HG03575 (cell line): ENCODE measurements around the gene CNTFR.

Source experiments
- ATAC-seq: cut with Tn5 transposase; IDR thresholded peaks from one replicate; pipeline ENCODE4 v1.9.1; 2021; ENCODE audit not compliant: unreplicated experiment, insufficient number of reproducible peaks, low FRiP score; ENCODE audit errors: extremely low read depth

CNTFR gene

DNA sequence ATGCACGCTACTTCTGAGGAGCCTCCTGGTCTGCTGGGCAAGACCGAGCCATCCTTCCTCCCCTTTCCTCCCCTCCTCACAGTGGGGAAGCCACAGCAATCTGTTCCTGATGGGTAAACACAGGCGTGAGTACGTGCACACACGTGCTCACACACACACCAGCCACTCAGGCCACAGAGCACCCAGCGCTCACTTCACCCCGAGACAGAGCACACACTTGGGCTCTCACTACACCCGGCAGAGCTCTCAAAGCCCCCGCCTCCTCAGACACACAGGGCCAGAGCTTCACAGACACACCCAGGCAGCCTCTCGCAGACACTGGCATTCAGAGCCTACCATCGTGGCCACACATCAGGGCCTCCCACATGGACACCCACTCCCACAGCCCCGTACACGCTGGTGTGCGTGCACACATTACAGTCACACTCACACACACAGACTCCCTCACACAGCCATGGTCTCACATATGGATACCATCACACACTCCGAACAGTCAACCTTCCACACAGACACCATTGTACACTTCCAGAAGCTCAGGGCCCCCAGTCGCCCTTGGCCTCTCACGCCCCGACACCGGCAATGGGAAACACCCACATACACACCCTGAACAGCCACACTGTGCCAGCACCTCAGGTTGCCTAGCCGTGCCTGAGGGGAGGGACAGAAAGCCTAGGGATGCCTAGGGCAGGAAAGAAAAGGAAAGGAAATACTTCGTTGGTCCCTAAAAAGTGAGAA is 13.5 kb downstream of the CNTFR start:
- ATAC-seq = no peak

DNA sequence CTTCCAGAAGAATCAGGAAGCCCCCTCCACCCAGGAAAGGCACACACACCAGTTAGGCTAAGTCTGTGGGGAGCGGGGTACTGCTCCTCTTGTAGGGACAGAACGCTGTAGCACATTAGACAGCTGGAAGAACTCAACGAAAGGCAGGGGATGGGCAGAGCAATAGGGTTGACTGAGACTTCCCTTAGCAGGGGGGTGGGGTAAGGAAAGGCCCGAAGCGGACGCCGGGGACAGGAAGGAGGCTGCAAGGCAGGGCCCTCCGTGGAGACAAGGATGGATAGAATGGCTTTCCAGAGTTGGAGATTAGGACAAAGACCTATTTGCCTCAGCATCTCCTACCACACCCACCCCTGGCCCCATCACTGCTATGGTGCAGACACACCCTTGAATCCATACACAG is 14.3 kb downstream of the CNTFR start:
- no peak for ATAC-seq

DNA sequence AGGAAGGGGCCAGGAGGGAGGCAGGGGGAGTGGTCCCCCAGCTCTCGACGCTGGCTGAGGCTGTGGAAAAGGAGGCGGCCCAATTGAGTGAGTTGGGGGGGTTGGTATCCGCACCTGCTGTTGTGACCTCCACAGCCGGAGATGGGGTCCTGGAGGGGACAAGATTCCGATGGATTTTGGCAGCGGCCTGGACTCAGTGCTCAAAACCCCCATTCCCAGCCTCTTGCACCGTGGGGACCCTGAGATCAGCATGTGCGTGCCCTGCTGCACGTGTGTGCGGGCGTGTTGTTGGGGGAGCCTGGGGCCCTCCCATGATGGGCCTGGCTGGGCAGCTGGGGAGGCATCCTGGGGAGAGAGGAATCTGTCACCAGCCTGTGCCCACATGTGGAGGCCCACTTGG is 15.0 kb downstream of the CNTFR start:
- no peak for ATAC-seq

DNA sequence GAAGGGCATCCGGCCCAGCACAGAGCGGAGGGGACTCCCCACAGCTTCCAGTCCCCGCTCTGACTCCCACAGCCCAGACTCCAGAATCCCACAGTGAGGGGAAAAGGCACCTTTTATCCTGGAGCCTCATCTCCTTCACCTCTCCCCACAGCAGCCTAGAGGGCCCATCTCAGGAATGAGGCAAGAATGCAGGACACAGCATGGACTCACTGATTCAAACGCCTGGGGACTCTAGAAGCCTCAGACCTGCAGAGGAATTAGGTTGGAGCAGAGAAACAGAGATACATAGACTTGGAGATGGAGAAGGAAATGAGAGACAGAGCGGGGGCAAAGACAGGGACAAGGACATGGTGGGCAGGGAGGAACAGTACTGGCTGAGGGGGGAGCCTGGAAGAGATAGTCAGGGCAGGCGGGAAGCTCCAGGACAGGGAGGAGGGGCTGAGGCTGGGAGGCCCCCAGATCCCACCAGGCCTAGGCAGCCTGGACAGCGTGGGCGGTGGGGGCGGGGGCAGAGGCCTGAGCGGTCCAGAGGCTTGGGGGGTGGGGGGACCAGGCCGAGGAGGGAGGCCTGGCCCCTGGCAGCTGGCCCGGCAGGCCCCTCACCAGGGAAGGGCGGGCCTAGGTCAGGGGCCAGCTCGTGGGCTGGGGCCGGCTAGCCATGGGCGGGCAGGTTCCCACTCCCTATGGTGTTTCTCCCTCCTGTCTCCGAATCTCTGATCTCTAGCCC is 15.8 kb downstream of the CNTFR start:
- no peak for ATAC-seq

DNA sequence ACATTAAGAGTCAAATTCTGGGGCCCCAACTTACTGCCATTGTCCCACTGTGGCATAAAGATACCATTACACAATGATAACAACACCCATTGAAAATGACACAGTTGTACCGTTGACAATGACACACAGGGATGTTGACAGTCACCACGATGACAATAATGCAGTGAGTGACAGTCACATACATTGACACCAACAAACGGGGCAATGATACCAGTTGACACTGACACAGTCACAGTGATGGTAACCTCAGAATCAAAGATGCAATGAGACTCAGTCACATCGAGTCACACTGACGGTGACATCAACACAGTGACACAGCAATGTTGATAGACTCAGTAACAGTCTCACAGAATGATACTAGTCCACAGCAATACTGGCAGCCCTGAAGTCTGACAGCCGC is 16.9 kb downstream of the CNTFR start:
- no peak for ATAC-seq

DNA sequence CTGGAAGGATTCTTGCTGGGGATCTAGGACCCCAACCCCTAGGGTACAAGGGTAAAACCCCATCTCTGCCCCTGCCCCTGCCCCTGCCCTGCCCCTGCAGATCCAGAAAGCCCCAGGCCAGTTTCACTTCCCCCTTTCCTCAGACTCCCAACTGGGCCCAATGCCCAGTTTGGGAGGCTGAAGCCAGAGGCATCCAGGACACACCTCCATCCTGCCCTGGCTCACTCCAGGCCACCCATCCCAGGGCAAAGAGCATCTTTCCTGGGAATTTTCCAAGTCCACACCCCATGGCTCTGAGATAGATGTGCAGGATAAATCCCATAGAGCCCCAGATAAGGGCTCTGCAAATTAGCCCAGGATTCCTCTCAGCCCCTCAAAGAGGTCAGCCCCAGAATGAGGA is 17.4 kb downstream of the CNTFR start:
- no peak for ATAC-seq

DNA sequence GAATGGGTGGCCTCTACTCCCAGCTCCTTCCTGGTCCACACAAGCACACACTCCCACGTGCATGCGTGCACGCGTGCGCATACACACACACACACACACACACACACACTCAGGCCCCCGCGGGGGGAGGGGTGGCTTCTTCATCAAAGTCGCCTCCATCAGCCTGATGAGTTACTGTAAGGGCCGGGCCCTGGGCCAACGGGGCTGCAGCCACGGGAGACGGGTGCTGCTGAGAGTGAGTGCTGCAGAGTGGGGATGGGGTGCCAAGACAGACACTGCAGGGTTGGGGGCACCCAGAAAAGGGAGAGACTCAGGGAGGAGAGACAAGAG is 18.1 kb downstream of the CNTFR start:
- no peak for ATAC-seq

DNA sequence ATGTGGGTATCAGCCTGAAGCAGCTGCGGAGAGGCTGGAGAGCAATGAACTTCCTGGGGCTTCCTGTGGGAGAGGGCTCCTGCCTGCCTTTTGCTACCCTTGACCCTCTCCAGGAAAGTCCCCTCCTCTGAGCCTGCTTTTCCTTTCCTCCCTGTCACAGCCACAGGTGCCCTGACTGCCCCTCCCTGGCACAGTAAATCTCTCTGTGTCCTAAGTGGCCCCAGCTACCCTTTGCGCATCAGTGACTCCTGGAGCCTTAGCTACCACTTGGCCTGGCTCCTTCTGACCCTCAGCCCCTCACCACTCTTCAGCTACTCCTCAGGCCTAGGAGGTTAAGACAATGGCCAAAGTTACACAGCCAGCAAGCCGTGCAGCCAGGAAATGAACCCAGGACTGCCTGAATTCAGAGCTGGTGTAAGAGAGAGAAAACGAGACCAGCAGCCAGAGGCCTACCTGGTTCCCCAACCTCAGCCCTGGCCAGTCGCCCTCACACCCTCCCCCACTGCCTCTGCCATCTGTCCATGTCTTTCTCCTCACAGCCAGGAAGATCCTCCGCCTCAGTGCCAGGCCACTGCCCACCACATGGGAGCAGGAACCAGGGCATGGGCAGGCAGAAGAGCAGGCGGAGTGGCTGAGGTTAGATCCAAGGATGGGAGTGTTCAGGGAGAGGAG is 18.6 kb downstream of the CNTFR start:
- ATAC-seq = no peak

DNA sequence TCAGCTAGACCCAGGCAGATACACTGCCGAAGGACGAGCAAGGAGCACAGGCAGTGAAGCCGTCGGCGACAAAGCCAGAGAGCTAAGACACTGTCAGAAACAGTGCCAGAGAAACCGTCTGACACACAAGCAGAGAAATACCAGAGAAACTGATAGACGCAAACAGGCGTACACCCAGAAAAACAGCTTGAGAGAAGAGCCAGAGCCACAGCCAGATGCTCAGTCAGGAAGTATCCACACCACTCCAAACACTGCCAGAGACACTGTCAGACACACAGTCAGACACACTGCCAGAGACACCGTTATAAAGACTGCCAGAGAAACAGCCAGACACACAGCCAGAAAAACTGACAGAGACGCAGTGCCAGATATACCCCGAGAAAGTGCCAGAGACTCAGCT is 19.1 kb downstream of the CNTFR start:
- no peak for ATAC-seq

DNA sequence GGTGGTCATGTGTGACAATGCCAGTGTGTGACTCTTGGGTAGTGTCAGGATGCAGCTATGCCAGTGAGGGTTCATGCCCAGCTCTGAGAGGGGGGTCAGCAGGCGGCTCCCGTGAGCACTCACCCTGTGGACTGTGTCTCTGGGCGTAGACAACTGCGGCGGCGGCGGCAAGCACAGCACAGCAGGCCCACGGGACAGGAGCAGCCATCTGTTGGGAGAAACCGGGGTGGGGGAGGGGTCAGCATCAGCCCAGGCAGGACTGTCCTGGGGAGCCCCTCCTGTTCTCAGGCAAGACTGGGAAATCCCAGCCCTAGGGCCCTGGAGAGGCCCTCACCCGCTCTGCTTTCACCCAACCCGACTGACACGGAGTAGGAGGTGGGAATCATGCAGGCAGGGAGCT is 20.8 kb downstream of the CNTFR start:
- no peak for ATAC-seq

DNA sequence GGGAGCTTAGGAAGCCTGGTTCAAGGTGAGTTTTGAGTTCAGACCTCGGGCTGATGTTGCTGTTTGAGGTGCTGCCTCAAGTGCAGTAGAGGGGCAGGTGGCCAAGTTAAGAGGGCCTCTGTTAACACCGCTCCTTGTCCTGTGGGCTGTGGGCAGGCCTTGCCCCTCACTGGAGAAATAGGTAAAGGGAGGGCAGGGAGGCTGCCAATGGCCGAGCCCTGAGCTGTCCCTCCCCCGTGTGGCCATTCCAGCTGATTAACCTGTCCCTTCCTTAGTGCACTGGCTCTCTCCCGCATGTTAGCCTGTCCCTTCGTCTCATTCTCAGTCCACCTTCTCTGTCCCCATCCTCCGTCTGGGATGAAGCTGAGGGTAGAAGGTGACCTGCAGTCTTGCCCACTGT is 21.4 kb downstream of the CNTFR start:
- ATAC-seq = no peak

DNA sequence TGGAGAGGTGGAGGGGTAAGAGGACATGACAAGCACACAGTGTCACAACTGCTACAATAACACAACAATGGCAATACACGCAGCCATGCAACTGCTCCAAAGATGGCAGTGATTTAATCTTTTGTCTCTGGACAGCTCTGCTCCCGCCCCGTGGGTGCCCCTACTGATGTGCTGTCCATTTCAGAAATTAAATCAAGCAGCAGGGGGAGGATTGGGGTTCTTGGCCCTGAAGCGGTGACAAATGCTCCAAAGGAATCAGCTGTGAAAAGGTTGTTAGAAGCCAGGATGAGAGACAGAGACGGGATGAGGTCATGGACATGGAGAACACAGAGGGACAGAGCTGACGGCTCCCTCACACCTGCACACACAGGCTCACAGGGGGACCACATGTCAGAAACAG is 22.6 kb downstream of the CNTFR start:
- no peak for ATAC-seq

DNA sequence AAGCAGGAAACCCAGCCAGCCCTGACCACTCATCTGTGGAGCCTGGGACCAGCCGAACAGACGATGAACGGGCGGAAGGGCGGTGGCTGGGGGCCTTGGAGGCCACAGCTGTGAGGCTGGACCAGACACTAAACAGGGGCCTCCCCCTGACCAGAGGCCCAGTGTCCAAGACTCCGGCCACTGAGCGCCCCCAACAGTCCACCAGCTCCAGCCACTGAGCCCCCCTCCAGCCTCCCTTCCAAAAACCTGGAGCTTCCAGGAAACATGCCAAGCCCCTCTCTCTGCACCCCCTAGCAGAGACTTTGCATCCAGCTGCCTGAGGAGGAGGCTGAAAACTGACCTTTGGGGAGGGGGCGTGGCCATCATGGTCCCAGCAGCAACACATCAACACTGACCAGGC is 23.2 kb downstream of the CNTFR start:
- ATAC-seq = no peak

DNA sequence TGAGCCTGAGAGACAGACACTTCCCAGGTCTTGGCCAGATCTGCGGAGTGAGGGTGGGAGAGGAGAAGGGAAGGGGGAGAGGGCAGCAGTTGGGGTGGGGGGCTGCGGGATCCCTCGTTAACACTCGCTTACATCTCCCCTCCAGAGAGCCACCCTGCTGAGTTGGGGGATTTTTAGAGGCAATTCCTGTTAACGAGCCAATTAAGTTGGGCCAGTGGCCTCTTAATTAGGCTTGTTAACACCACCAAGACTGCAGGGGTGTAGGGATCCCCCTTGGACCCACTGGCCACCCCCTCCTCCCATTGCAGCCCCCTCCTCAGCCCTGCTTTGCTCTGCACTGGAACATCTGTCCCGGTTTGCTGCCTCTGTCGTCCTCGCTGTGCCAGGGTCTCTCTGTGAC is 23.7 kb downstream of the CNTFR start:
- no peak for ATAC-seq

DNA sequence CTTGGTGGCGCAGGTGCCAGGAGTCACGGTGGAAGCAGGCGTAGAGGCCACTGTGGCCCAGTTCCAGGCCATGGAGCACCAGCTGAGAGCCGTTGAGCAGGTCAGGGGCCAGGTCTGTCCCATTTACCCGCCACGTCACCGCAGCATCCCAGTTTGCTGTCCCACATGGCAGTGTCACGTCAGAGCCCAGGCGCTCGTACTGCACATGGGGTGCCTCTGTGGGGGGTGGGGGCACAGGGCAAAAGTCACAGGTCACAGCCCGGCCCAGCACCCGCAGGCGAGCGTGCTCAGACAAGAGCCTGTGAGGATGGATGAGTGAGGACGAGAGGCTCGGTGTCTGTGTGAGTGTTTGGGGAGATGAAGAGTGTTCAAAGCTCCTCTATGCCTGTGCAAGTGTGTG is 24.9 kb downstream of the CNTFR start:
- ATAC-seq = no peak

DNA sequence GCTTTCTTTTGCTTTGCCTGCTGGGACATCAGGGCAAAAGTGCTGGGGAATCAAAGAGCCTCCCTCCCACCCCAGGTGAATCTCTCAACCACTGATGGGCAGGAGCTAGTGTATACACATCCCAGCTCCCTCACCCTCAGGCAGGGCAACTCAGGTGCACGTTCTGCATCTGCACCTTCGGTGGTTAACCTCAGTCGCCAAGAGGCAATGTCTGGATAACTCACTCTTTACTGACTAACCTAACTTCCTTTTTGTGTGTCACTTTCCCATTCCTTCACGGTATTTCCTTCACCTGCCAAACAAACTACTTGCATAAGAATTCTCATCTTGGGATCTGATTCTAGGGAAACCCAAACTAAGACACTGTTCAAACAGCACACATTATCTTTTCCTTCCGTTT is 26.3 kb downstream of the CNTFR start:
- no peak for ATAC-seq

DNA sequence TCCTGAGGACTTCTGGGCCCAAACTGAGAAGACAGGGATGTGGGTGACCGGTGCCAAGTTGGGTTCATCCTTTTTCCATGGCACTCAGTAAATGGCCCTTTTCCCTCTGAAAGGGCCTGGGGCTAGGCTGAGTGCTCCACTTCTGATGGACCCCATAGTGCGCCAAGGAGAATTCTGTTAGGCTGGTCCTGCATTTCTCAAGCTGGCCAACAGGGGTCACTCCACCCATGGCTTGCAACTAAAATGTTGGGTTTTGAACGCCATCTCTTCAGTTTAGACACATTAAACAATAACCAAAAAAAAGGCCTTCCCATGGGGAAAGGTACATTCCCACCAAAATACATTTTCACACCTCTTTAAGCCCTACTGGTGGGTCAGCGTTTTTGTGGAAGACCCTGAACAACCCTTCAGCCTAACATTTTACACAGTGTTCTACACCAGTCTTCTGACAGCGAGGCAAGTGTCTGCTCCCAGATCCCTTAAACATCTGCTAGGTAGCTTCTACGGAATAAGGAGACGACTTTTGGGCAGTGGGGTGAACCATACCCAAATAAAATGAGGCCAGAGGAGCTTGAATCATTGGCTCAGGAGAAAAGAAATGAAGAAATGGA is 27.3 kb downstream of the CNTFR start:
- ATAC-seq = no peak

DNA sequence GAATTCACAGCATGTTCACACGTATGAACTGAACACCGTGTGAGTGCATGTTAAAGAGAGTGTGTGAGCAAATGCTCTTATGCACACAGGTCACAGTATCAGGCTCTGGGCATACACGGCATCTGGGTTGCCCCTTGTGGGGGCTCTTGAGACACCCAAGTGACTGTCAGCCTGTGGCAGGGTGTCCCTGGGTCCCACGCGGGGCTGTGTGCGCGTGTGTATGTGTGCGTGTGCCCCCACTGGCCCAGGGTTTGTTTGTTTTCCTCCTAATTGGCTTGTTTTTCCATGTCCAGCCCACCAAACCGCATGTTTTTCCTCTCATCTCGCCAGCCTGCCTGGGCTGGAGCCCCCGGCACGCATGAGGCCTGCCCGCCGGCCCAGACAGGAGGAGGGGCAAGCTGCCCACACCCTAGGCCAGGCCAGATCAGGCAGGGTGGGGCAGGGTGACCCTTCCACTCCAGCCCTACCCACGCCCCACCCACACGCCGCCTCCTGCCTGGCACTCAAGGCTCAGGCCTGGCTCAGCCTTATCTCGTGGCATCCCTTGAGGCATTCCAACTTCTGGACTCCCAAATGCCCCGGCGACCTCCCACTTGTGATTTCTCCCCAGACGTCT is 28.8 kb downstream of the CNTFR start:
- ATAC-seq = no peak

DNA sequence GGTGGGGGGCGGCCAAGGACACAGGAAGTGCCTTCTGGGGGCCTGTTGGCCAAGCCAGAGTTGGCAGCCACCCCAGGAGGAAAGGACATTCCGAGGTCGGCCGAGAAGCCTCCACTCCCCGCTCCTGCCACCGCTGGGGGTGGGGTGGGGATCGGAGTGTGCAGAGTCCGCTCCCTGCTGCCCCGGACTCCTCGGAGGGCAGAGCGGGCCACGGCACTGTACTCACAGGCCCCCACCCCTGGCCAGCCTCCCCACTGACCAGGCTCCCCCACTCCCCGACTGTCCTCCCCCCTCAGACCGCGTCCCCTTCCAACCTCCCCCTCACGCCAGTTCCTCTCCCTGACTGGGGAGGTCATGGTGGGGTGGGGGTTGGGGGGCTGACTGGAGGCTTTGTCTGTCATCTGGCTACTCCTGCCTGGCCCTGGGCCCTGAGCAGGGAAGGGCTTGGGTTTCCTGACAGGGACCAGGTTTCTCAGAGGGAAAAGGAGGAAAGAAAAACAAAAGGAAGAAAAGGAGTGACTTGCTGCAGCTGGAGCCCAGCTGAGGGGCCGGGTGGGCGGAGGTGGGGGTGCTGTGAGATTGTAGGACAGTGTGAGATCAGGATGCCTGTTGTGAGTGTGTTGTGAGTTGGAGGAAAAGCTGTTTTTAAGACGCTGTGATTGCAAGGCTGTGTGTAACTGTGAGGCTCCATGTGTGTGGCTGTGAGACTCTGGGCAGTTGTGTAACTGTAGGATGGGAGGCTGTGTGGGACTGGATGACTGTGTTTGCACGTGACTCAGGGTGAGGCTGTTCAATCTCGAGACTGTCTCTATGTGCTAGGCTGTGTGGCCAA is 29.7 kb downstream of the CNTFR start:
- no peak for ATAC-seq
